MM.1S (cell line): ENCODE measurements around the gene LRRC8B.

ENCODE experiments used
- DNase-seq: peaks from one replicate; pipeline ENCODE4 v3.0.0-alpha.2; 2015
- H2AFZ ChIP-seq: fragments of 300-600 bp; sonication (generic); 2 replicates; pipeline ENCODE4 v1.6.0; 2016; ENCODE audit warnings: antibody characterized with exemption, low read length
- H3F3A ChIP-seq: fragments of 300-600 bp; sonication (generic); 2 replicates; pipeline ENCODE4 v1.6.1; 2016; ENCODE audit warnings: mild to moderate bottlenecking, antibody characterized with exemption, low read length, moderate library complexity, mixed read lengths; ENCODE audit not compliant: insufficient read depth
- H3K27ac ChIP-seq: fragments of 300-600 bp; sonication (generic); 2 replicates; pipeline ENCODE4 v1.5.1; 2016; ENCODE audit warnings: mild to moderate bottlenecking, low read length
- H3K27me3 ChIP-seq: fragments of 300-600 bp; sonication (generic); replicated peaks from 2 replicates; pipeline ENCODE4 v1.6.0; 2016; ENCODE audit warnings: low read length; ENCODE audit not compliant: insufficient read depth
- H3K36me3 ChIP-seq: fragments of 300-600 bp; sonication (generic); replicated peaks from 2 replicates; pipeline ENCODE4 v1.6.1; 2016; ENCODE audit warnings: mild to moderate bottlenecking, low read length, mixed read lengths; ENCODE audit not compliant: insufficient read depth
- H3K4me1 ChIP-seq: fragments of 300-600 bp; sonication (generic); 2 replicates; pipeline ENCODE4 v1.6.1; 2016; ENCODE audit warnings: low read length, mixed read lengths
- H3K4me2 ChIP-seq: fragments of 300-600 bp; sonication (generic); 2 replicates; pipeline ENCODE4 v1.6.0; 2016; ENCODE audit warnings: low read depth, low read length
- H3K4me3 ChIP-seq: fragments of 300-600 bp; sonication (generic); 2 replicates; pipeline ENCODE4 v1.5.1; 2016; ENCODE audit warnings: low read length, mixed read lengths
- H3K79me2 ChIP-seq: fragments of 300-600 bp; sonication (generic); 2 replicates; pipeline ENCODE4 v1.6.1; 2016; ENCODE audit warnings: mixed run types, low read length, mixed read lengths
- H3K9ac ChIP-seq: fragments of 300-600 bp; sonication (generic); 2 replicates; pipeline ENCODE4 v1.6.1; 2016; ENCODE audit warnings: low read length, mixed read lengths
- H3K9me2 ChIP-seq: fragments of 300-600 bp; sonication (generic); replicated peaks from 2 replicates; pipeline ENCODE4 v1.6.1; 2016; ENCODE audit warnings: mild to moderate bottlenecking, low read length, mixed read lengths; ENCODE audit not compliant: insufficient read depth
- H3K9me3 ChIP-seq: fragments of 300-600 bp; sonication (generic); replicated peaks from 2 replicates; pipeline ENCODE4 v1.6.1; 2016; ENCODE audit warnings: mild to moderate bottlenecking, low read length, mixed read lengths; ENCODE audit not compliant: insufficient read depth
- H4K20me1 ChIP-seq: fragments of 300-600 bp; sonication (generic); 2 replicates; pipeline ENCODE4 v1.6.1; 2016; ENCODE audit warnings: mild to moderate bottlenecking, low read length, moderate library complexity, mixed read lengths; ENCODE audit not compliant: insufficient read depth
- CTCF ChIP-seq: fragments of 300-600 bp; sonication (generic); IDR thresholded peaks from 2 replicates; pipeline ENCODE4 v1.5.1; 2016; ENCODE audit warnings: antibody characterized with exemption, low read length, mixed read lengths
- EZH2 ChIP-seq: fragments of 300-600 bp; sonication (generic); optimal IDR thresholded peaks from 2 replicates; pipeline ENCODE3; 2017; ENCODE audit warnings: low read depth, mild to moderate bottlenecking, antibody characterized with exemption, low read length, mixed read lengths
- EZH2phosphoT487 ChIP-seq: fragments of 300-600 bp; sonication (generic); IDR thresholded peaks from 2 replicates; pipeline ENCODE4 v1.6.1; 2018; ENCODE audit warnings: antibody characterized with exemption, low read length

The LRRC8B gene

GRCh38 chr1:89547563-89548116, 23.0 kb downstream of the LRRC8B start:
- H3K27me3 ChIP-seq: no peaks in the 10 kb centered on the region
- H3K27ac ChIP-seq: no peak overlapping the region
- H3K9me3 ChIP-seq: no peaks in the 10 kb centered on the region
- H3K4me1 ChIP-seq: peaks cover 16% of the 10 kb centered on the region; the same call in 1 of the 2 replicates
- H4K20me1 ChIP-seq: no peaks in the 10 kb centered on the region
- no peaks in the 10 kb centered on the region for H3K36me3 ChIP-seq
- H2AFZ ChIP-seq: no peak overlapping the region
- no peak for DNase-seq
- no peaks in the 10 kb centered on the region for H3F3A ChIP-seq
- H3K9me2 ChIP-seq: no peaks in the 10 kb centered on the region
- no peak for TF ChIP-seq EZH2
- no peak for TF ChIP-seq CTCF
- TF ChIP-seq EZH2phosphoT487: no peak
- no peak overlapping the region for H3K9ac ChIP-seq
- no peaks in the 10 kb centered on the region for H3K79me2 ChIP-seq
- no peak overlapping the region for H3K4me2 ChIP-seq
- H3K4me3 ChIP-seq: no peak overlapping the region

GRCh38 chr1:89548122-89548857, 23.7 kb downstream of the LRRC8B start:
- Histone ChIP-seq H3K4me2 (no peak overlapping the region; the same call in 1 of the 2 replicates), H3K9ac (no peak overlapping the region), H3F3A (no peaks in the 10 kb centered on the region), H3K36me3 (no peaks in the 10 kb centered on the region), H3K79me2 (no peaks in the 10 kb centered on the region), H2AFZ (no peak overlapping the region), H3K9me2 (no peaks in the 10 kb centered on the region), H3K27ac (no peak overlapping the region), H3K9me3 (no peaks in the 10 kb centered on the region), H3K27me3 (no peaks in the 10 kb centered on the region), H4K20me1 (no peaks in the 10 kb centered on the region), H3K4me1 (peaks cover 19% of the 10 kb centered on the region), H3K4me3 (no peak overlapping the region)
- TF ChIP-seq CTCF: no peak
- no peak for TF ChIP-seq EZH2
- TF ChIP-seq EZH2phosphoT487: no peak
- no peak for DNase-seq

- DNase-seq: no peak
- Histone ChIP-seq H3K4me3 (no peak overlapping the region), H3K27ac (no peak overlapping the region), H3K9me3 (no peaks in the 10 kb centered on the region), H3K4me2 (no peak overlapping the region), H3K79me2 (no peaks in the 10 kb centered on the region), H3K4me1 (peaks cover 21% of the 10 kb centered on the region), H4K20me1 (no peaks in the 10 kb centered on the region), H3K36me3 (no peaks in the 10 kb centered on the region), H3F3A (no peaks in the 10 kb centered on the region), H3K27me3 (no peaks in the 10 kb centered on the region), H3K9ac (no peak overlapping the region), H3K9me2 (no peaks in the 10 kb centered on the region), H2AFZ (no peak overlapping the region)
- no peak for TF ChIP-seq EZH2
- no peak for TF ChIP-seq EZH2phosphoT487
Measured at GRCh38 chr1:89550995-89551394, 26.4 kb downstream of the LRRC8B start.
